Neural progenitor cell (in vitro differentiated cells): Measurements from ENCODE around the gene FMNL2.

Source experiments
- EZH2phosphoT487 ChIP-seq: fragments of 200-600 bp; sonication (generic); IDR thresholded peaks from 2 replicates; pipeline ENCODE4 v1.6.1; 2017; ENCODE audit warnings: antibody characterized with exemption
- TF ChIP-seq, protein P1 (sequence below): fragments of 200-600 bp; sonication (generic); IDR thresholded peaks from 2 replicates; pipeline ENCODE4 v1.5.1; 2017; ENCODE audit warnings: antibody characterized with exemption, mild to moderate bottlenecking

DNA sequence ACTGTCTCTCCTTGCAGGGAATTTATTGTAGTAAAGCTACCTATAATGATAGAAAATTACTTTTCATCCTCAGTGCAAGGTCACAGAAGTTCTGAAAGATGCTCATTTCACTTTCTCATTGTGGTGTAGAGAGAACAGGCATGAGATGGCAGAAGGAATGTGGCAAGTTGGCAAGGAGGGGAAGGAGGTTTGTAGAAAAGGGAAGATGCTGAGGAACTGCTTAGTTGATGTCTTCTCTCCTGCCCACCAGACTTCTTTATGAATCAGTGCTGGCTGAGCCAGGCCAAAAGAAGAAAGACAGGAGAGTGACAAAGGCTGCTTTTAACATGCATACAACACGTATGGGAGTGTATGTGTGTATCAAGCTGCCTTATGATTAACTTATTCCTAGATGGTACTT lies 217.9 kb downstream of the FMNL2 start:
- TF ChIP-seq, protein P1, sequence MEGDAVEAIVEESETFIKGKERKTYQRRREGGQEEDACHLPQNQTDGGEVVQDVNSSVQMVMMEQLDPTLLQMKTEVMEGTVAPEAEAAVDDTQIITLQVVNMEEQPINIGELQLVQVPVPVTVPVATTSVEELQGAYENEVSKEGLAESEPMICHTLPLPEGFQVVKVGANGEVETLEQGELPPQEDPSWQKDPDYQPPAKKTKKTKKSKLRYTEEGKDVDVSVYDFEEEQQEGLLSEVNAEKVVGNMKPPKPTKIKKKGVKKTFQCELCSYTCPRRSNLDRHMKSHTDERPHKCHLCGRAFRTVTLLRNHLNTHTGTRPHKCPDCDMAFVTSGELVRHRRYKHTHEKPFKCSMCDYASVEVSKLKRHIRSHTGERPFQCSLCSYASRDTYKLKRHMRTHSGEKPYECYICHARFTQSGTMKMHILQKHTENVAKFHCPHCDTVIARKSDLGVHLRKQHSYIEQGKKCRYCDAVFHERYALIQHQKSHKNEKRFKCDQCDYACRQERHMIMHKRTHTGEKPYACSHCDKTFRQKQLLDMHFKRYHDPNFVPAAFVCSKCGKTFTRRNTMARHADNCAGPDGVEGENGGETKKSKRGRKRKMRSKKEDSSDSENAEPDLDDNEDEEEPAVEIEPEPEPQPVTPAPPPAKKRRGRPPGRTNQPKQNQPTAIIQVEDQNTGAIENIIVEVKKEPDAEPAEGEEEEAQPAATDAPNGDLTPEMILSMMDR, result no peak
- TF ChIP-seq EZH2phosphoT487, result no peak
